H9 (cell line): ENCODE measurements around the gene MYT1. TPM values are rescaled to one million over a fixed set of nuclear protein-coding genes. Genes with fewer than 3 reads are reported as not detected.

Experiments
- DNase-seq: peaks from one replicate; pipeline ENCODE4 v3.0.0-alpha.2; 2017
- H2AFZ ChIP-seq: one replicate; pipeline ENCODE4 v1.6.1; 2013; ENCODE audit warnings: mild to moderate bottlenecking, low read length, control low read depth, moderate library complexity
- H2AK5ac ChIP-seq: 2 replicates; pipeline ENCODE4 v1.6.1; 2013; ENCODE audit warnings: low read length, control low read depth, mixed read lengths; ENCODE audit not compliant: insufficient read length
- H2BK120ac ChIP-seq: one replicate; pipeline ENCODE4 v1.6.1; 2013; ENCODE audit warnings: low read depth, mild to moderate bottlenecking, low read length, control low read depth, inconsistent platforms; ENCODE audit not compliant: poor library complexity, severe bottlenecking
- H2BK12ac ChIP-seq: 2 replicates; pipeline ENCODE4 v1.6.1; 2013; ENCODE audit warnings: low read length, control low read depth, mixed read lengths, low read depth; ENCODE audit not compliant: insufficient read length
- H2BK15ac ChIP-seq: 2 replicates; pipeline ENCODE4 v1.6.1; 2013; ENCODE audit warnings: low read depth, low read length, control low read depth
- H2BK20ac ChIP-seq: one replicate; pipeline ENCODE4 v1.6.1; 2013; ENCODE audit warnings: low read depth, mild to moderate bottlenecking, low read length, control low read depth, inconsistent platforms; ENCODE audit not compliant: poor library complexity, severe bottlenecking
- H2BK5ac ChIP-seq: 2 replicates; pipeline ENCODE4 v1.6.1; 2013; ENCODE audit warnings: low read length, control low read depth, mixed read lengths; ENCODE audit not compliant: insufficient read length
- H3K14ac ChIP-seq: 2 replicates; pipeline ENCODE4 v1.6.1; 2013; ENCODE audit warnings: low read length, control low read depth; ENCODE audit not compliant: insufficient read depth
- H3K18ac ChIP-seq: 2 replicates; pipeline ENCODE4 v1.6.1; 2013; ENCODE audit warnings: low read depth, mild to moderate bottlenecking, mixed read lengths, low read length, control low read depth; ENCODE audit not compliant: insufficient read length
- H3K23ac ChIP-seq: 2 replicates; pipeline ENCODE4 v1.6.1; 2013; ENCODE audit warnings: low read length, control low read depth, mixed read lengths, low read depth; ENCODE audit not compliant: insufficient read length
- H3K23me2 ChIP-seq: 2 replicates; pipeline ENCODE4 v1.6.1; 2013; ENCODE audit warnings: low read depth, mild to moderate bottlenecking, mixed read lengths, low read length, control low read depth; ENCODE audit not compliant: insufficient read length, poor library complexity, severe bottlenecking
- H3K27ac ChIP-seq: 2 replicates; pipeline ENCODE4 v1.5.1; 2013; ENCODE audit warnings: low read length, control low read depth, mixed read lengths, low read depth; ENCODE audit not compliant: insufficient read length
- H3K27me3 ChIP-seq: 2 replicates; pipeline ENCODE4 v1.6.1; 2013; ENCODE audit warnings: low read length, control low read depth, inconsistent platforms; ENCODE audit not compliant: insufficient read depth
- H3K4ac ChIP-seq: 2 replicates; pipeline ENCODE4 v1.6.1; 2013; ENCODE audit warnings: low read depth, mild to moderate bottlenecking, control low read depth, inconsistent platforms, low read length, moderate library complexity
- H3K4me1 ChIP-seq: 2 replicates; pipeline ENCODE4 v1.6.1; 2013; ENCODE audit warnings: low read length, control low read depth, inconsistent platforms; ENCODE audit not compliant: insufficient read depth
- H3K4me2 ChIP-seq: 2 replicates; pipeline ENCODE4 v1.6.1; 2013; ENCODE audit warnings: low read length, control low read depth, mixed read lengths; ENCODE audit not compliant: insufficient read length, insufficient read depth
- H3K56ac ChIP-seq: 2 replicates; pipeline ENCODE4 v1.6.1; 2013; ENCODE audit warnings: low read depth, mild to moderate bottlenecking, mixed read lengths, low read length, control low read depth; ENCODE audit not compliant: insufficient read length
- H3K79me1 ChIP-seq: 2 replicates; pipeline ENCODE4 v1.6.1; 2013; ENCODE audit warnings: low read depth, mild to moderate bottlenecking, moderate library complexity, low read length, control low read depth, inconsistent platforms; ENCODE audit not compliant: insufficient read depth, poor library complexity, severe bottlenecking
- H3K79me2 ChIP-seq: 2 replicates; pipeline ENCODE4 v1.6.1; 2013; ENCODE audit warnings: low read length, control low read depth, inconsistent platforms; ENCODE audit not compliant: insufficient read depth
- H3K9ac ChIP-seq: 2 replicates; pipeline ENCODE4 v1.6.1; 2013; ENCODE audit warnings: low read length, control low read depth, mixed read lengths; ENCODE audit not compliant: insufficient read length; ENCODE audit errors: extremely low read depth
- H3K9me3 ChIP-seq: one replicate; pipeline ENCODE4 v1.6.1; 2013; ENCODE audit warnings: low read depth, low read length, inconsistent platforms; ENCODE audit not compliant: control insufficient read depth
- H3T11ph ChIP-seq: one replicate; pipeline ENCODE4 v1.6.1; 2013; ENCODE audit warnings: mild to moderate bottlenecking, low read length, control low read depth, inconsistent platforms
- H4K20me1 ChIP-seq: one replicate; pipeline ENCODE4 v1.6.1; 2013; ENCODE audit not compliant: control insufficient read depth, insufficient read length, insufficient read depth
- H4K5ac ChIP-seq: 2 replicates; pipeline ENCODE4 v1.6.1; 2013; ENCODE audit warnings: low read depth, mild to moderate bottlenecking, mixed read lengths, low read length, control low read depth; ENCODE audit not compliant: insufficient read length
- H4K8ac ChIP-seq: replicated peaks from 2 replicates; pipeline ENCODE4 v1.6.1; 2013; ENCODE audit warnings: low read length, control low read depth, mixed read lengths, low read depth; ENCODE audit not compliant: insufficient read length
- H4K91ac ChIP-seq: 2 replicates; pipeline ENCODE4 v1.6.1; 2013; ENCODE audit warnings: low read depth, mild to moderate bottlenecking, moderate library complexity, mixed read lengths, low read length, control low read depth; ENCODE audit not compliant: insufficient read length
- H3K27ac Mint-ChIP-seq, 3 experiments: 2 replicates in 2 of 3; 3 replicates in 1 of 3; pipeline ENCODE4 v1.8.0; 2020 to 2021; ENCODE audit warnings: mixed read lengths in 3 of 3, mild to moderate bottlenecking in 1 of 3, moderate library complexity in 1 of 3
- H3K27me3 Mint-ChIP-seq: 2 replicates; pipeline ENCODE4 v1.8.0; 2021; ENCODE audit warnings: low read depth, mild to moderate bottlenecking, moderate library complexity, mixed read lengths
- H3K36me3 Mint-ChIP-seq, 3 experiments: 2 replicates in 2 of 3; 3 replicates in 1 of 3; pipeline ENCODE4 v1.8.0; 2020 to 2021; ENCODE audit warnings: low read depth in 3 of 3, mixed read lengths in 3 of 3; ENCODE audit not compliant: insufficient read depth in 1 of 3
- H3K4me1 Mint-ChIP-seq, 2 experiments: 2 replicates each; pipeline ENCODE4 v1.8.0; 2020; ENCODE audit warnings: mixed read lengths in 2 of 2
- H3K4me3 Mint-ChIP-seq, 2 experiments: 2 replicates in 1 of 2; 3 replicates in 1 of 2; pipeline ENCODE4 v1.8.0; 2020 to 2021; ENCODE audit warnings: mild to moderate bottlenecking in 2 of 2, mixed read lengths in 2 of 2, moderate library complexity in 1 of 2
- H3K9me3 Mint-ChIP-seq, 2 experiments: 2 replicates in 1 of 2; 3 replicates in 1 of 2; pipeline ENCODE4 v1.8.0; 2020; ENCODE audit warnings: mild to moderate bottlenecking in 2 of 2, mixed read lengths in 2 of 2, moderate library complexity in 1 of 2
- WGBS: extraction: QIAGEN DNeasy Blood & Tissue Kit; methylation state at CpG from one replicate; pipeline ENCODE4 v1.1.7; 2013; ENCODE audit warnings: missing lambda C conversion rate, low lambda C conversion rate, mixed read lengths; ENCODE audit not compliant: insufficient read length; ENCODE audit errors: extremely low coverage; 5-methylcytosine and 5-hydroxymethylcytosine counted together
- total RNA-seq: library from RNA; stranded (reverse); gene quantifications from 2 replicates; pipeline ENCODE4 v1.2.1, GENCODE V29; 2021
- TF ChIP-seq, protein P1 (sequence below): fragments of 200-600 bp; sonication (generic); conservative IDR thresholded peaks from 3 replicates; pipeline ENCODE4 v1.8.0; 2021; ENCODE audit warnings: antibody characterized with exemption, mild to moderate bottlenecking

Gene MYT1
- total RNA-seq, 1 experiment from 2014 or later: 0.79 TPM

DNA sequence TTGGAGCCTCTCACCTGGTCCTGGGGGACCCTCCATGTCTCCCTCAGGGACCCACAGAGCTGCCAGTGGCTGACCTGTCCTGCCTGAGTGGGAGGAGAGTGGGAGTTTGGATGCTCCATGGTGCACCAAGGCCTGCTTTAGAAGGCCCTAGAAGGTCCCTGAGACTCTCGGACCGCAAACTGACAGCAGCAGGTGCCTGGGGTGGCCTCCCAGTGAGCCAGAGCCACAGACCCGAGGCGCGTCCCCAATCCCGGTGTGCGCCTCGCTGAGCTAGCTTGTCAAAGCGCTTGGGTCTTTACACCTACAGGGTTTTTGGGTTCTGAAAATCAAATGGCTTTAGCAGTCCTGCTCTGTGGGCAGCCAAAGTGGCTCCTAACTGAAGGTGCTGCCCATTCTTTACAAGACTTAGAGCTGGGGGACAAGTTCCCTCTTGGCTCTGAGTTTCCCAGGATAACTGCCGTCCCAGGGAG is 4.9 kb downstream of the MYT1 start:
- no peaks in the 10 kb centered on the region for H3K9me3 Mint-ChIP-seq
- Histone ChIP-seq H3K56ac (no peak overlapping the region), H2AK5ac (no peak overlapping the region), H4K8ac (no peak overlapping the region), H2BK5ac (no peak overlapping the region), H3K4ac (no peak overlapping the region), H3K9ac (no peak overlapping the region), H3K79me2 (no peaks in the 10 kb centered on the region), H2AFZ (no peak overlapping the region), H2BK120ac (no peak overlapping the region), H3K79me1 (no peaks in the 10 kb centered on the region), H3K4me1 (peaks cover 2% of the 10 kb centered on the region; the same call in 1 of the 2 replicates), H4K91ac (no peak overlapping the region), H3K9me3 (no peaks in the 10 kb centered on the region), H3K23me2 (no peaks in the 10 kb centered on the region), H2BK15ac (no peak overlapping the region), H3K27me3 (no peaks in the 10 kb centered on the region; the same call in 1 of the 2 replicates), H2BK20ac (no peak overlapping the region), H3K23ac (no peak overlapping the region), H4K20me1 (no peaks in the 10 kb centered on the region), H3K4me2 (no peak overlapping the region), H3K18ac (no peak overlapping the region), H3K27ac (no peak overlapping the region), H3K14ac (no peak overlapping the region), H3T11ph (no peak overlapping the region), H2BK12ac (no peak overlapping the region), H4K5ac (no peak overlapping the region)
- WGBS: no CpG with 5 or more reads among the region's 10 CpGs
- no peak overlapping the region for H3K27ac Mint-ChIP-seq
- peaks cover 17 to 44% of the 10 kb centered on the region in 2 experiments for H3K4me1 Mint-ChIP-seq
- TF ChIP-seq, protein P1, sequence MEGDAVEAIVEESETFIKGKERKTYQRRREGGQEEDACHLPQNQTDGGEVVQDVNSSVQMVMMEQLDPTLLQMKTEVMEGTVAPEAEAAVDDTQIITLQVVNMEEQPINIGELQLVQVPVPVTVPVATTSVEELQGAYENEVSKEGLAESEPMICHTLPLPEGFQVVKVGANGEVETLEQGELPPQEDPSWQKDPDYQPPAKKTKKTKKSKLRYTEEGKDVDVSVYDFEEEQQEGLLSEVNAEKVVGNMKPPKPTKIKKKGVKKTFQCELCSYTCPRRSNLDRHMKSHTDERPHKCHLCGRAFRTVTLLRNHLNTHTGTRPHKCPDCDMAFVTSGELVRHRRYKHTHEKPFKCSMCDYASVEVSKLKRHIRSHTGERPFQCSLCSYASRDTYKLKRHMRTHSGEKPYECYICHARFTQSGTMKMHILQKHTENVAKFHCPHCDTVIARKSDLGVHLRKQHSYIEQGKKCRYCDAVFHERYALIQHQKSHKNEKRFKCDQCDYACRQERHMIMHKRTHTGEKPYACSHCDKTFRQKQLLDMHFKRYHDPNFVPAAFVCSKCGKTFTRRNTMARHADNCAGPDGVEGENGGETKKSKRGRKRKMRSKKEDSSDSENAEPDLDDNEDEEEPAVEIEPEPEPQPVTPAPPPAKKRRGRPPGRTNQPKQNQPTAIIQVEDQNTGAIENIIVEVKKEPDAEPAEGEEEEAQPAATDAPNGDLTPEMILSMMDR: no peak
- H3K36me3 Mint-ChIP-seq: no peaks in the 10 kb centered on the region
- H3K27me3 Mint-ChIP-seq: peaks cover 36% of the 10 kb centered on the region
- DNase-seq: no peak
- H3K4me3 Mint-ChIP-seq: no peak overlapping the region
